GM21529 (cell line): Measurements from ENCODE around the gene IQCE.

ENCODE experiments used
- ATAC-seq: cut with Tn5 transposase; IDR thresholded peaks from one replicate; pipeline ENCODE4 v1.9.1; 2021; ENCODE audit not compliant: unreplicated experiment

Gene IQCE

GRCh38 chr7:2558629-2559282 lies at the start of gene IQCE:
IQCE (plus strand) TSS chr7:2558979; CDS start chr7:2559182, 203 bp downstream.
- ATAC-seq, result peak; percentile 49

- no peak for ATAC-seq
Observed at GRCh38 chr7:2509298-2509906, 49.4 kb upstream of the IQCE start.

GRCh38 chr7:2510130-2510776 lies 48.5 kb upstream of the IQCE start:
- no peak for ATAC-seq

GRCh38 chr7:2510909-2511768 lies 47.6 kb upstream of the IQCE start:
- no peak for ATAC-seq

- ATAC-seq, result no peak
Observed at GRCh38 chr7:2511769-2512168, 47.0 kb upstream of the IQCE start.

GRCh38 chr7:2512179-2512661 lies 46.6 kb upstream of the IQCE start:
- ATAC-seq, result no peak

- ATAC-seq, result no peak
Observed at GRCh38 chr7:2512713-2513112, 46.1 kb upstream of the IQCE start.

GRCh38 chr7:2513702-2514101 lies 45.1 kb upstream of the IQCE start:
- ATAC-seq, result no peak

GRCh38 chr7:2514473-2515423 lies 44.0 kb upstream of the IQCE start:
- ATAC-seq, result no peak

- ATAC-seq, result no peak
Observed at GRCh38 chr7:2515424-2516193, 43.2 kb upstream of the IQCE start.

- ATAC-seq, result no peak
Observed at GRCh38 chr7:2516194-2516555, 42.6 kb upstream of the IQCE start.

- no peak for ATAC-seq
Observed at GRCh38 chr7:2517026-2517425, 41.8 kb upstream of the IQCE start.

- no peak for ATAC-seq
Observed at GRCh38 chr7:2517678-2518507, 40.9 kb upstream of the IQCE start.

- ATAC-seq, result no peak
Observed at GRCh38 chr7:2518737-2519118, 40.1 kb upstream of the IQCE start.

- ATAC-seq, result peak; percentile 88
Observed at GRCh38 chr7:2519119-2519930, 39.5 kb upstream of the IQCE start, which contains the start of gene LFNG. LFNG (plus strand) TSS chr7:2519774; CDS start chr7:2519862, 88 bp downstream.

GRCh38 chr7:2520131-2520760 lies 38.5 kb upstream of the IQCE start:
- no peak for ATAC-seq

GRCh38 chr7:2520761-2521290 lies 38.0 kb upstream of the IQCE start:
- no peak for ATAC-seq
